Activated T-cell treated with anti-CD3 and anti-CD28 coated beads, Interleukin-2, amount 50 U/mL, for 4 hours (primary cell): ENCODE measurements around the gene MEIOSIN. TPM values are rescaled to one million over a fixed set of nuclear protein-coding genes. Genes with fewer than 3 reads are reported as not detected.
A peak's percentile ranks its signal among the peaks of the same experiment; 100 is the strongest.

Experiments used
- ATAC-seq, 2 donors: fragments of 200-7000 bp; cut with Tn5 transposase; one replicate each; pipeline ENCODE4 v1.10.0; 2021
- DNase-seq: peaks from one replicate; pipeline ENCODE4 v3.0.0-alpha.2; 2020
- H3K27me3 Mint-ChIP-seq: one replicate; pipeline ENCODE4 v1.8.0; 2021; ENCODE audit warnings: low read depth, mixed read lengths
- H3K36me3 Mint-ChIP-seq: one replicate; pipeline ENCODE4 v1.8.0; 2022; ENCODE audit warnings: mixed read lengths; ENCODE audit not compliant: insufficient read depth
- H3K4me1 Mint-ChIP-seq: one replicate; pipeline ENCODE4 v1.8.0; 2021; ENCODE audit warnings: low read depth, mixed read lengths
- H3K4me3 Mint-ChIP-seq: one replicate; pipeline ENCODE4 v1.8.0; 2021; ENCODE audit warnings: mild to moderate bottlenecking, moderate library complexity, mixed read lengths
- H3K9me3 Mint-ChIP-seq: one replicate; pipeline ENCODE4 v1.8.0; 2021; ENCODE audit warnings: mixed read lengths
- total RNA-seq, 3 donors: library from RNA; stranded (reverse); gene quantifications; one replicate each; pipeline ENCODE4 v1.2.1, GENCODE V29; 2021

Gene MEIOSIN
- total RNA-seq, 3 donors from 2014 or later: not detected

DNA sequence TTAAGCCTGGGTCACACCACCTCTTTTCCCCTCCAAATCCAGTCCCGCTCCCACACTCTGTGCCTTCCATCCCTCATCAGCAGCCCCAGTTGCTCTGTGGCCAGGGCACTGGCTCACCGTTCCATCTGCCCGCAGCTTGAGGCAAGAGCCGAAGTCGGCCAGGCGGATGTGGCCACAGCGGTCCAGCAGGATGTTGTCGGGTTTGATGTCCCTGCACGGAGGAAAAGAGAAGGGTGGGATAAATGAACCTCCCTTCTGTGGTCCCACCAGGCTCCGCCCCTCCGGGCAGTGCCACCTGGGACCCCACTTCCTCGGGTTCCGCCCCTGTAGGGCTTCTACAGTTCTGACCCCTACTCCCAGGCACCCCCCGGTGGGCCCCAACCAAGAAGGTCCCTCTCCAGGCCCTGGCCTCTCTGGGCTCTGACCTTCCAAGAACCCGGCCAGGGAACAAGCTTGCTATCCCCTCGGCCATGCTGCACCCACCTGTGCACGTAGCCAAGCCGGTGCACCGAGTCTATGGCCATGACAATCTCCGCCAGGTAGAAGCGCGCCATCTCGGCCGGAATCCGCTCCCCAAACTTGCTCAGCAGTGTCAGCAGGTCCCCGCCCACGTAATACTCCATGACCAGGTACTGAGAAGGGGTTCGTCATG is 44.9 kb downstream of the MEIOSIN start:
- no peak for ATAC-seq
- Mint-ChIP-seq H3K9me3 (no peaks in the 10 kb centered on the region), H3K4me3 (no peak overlapping the region), H3K27me3 (peaks cover 33% of the 10 kb centered on the region), H3K36me3 (peaks cover 7% of the 10 kb centered on the region), H3K4me1 (peaks cover 17% of the 10 kb centered on the region)
- DNase-seq: no peak

DNA sequence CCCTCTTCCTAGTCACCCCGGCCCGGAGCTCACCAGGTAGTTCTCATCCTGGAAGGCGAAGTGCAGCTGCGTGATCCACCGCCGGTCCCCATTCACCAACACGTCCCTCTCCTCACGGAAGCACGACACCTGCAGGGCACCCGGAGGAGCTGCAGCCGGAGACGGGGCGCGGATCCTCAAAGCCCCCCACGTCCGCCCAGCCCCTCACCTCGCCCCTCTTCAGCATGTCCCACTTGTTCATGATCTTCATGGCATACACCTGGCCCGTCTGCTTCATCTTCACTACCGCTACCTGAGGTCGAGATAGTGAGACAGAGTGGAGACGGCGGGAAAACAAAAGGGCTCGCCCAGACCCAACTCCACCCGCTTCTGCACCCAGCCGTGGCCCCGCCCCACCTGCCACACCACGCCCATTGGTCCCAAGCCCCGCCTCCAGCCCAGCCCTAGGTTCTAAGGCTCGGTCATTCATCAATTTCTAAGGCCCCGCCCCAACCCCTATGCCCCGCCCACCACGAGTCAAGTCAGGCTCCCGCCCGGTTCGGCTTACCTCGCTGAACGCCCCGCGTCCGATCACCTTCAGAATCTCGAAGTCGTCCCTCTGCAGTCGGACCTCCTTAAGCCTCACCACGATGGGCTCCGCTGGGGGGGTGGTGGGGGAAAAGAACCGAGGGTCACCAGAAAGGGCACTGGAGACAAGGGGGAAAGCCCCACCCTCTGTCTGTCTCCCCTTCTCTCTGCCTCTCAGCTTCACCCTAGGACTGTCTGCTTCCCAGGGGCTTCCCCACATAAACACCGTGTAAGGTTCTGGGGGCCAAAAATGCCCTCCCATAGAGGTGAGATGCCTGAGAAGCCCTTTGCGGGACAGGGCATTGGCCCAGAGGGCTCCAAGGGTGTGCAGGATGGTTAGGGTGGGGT is 46.2 kb downstream of the MEIOSIN start:
- Mint-ChIP-seq H3K4me1 (peaks cover 17% of the 10 kb centered on the region), H3K27me3 (peaks cover 35% of the 10 kb centered on the region), H3K9me3 (no peaks in the 10 kb centered on the region), H3K4me3 (peak overlapping the region; percentile 73), H3K36me3 (peaks cover 10% of the 10 kb centered on the region)
- DNase-seq: peak; percentile 81
- ATAC-seq: peak; percentile 96 to 98

DNA sequence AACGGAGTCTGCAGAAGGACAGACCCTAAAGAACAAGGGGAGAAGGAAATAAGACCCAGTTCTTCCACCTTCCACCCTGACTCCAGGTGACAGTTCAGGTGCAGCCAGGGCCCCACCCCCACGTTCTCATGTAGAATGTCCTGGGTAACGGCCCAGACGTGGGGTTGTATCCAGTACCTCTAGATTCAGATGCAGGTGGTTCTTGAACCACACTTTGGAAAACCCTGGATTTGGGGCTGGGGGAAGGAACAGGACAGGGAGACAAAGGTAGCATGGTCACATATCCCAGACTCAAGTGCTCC is 46.9 kb downstream of the MEIOSIN start:
- H3K9me3 Mint-ChIP-seq: no peaks in the 10 kb centered on the region
- no peak for ATAC-seq
- H3K4me1 Mint-ChIP-seq: peaks cover 17% of the 10 kb centered on the region
- peaks cover 35% of the 10 kb centered on the region for H3K27me3 Mint-ChIP-seq
- peaks cover 11% of the 10 kb centered on the region for H3K36me3 Mint-ChIP-seq
- no peak overlapping the region for H3K4me3 Mint-ChIP-seq
- DNase-seq: no peak

GRCh38 chr19:45780448-45781213 is 47.4 kb downstream of the MEIOSIN start:
- Mint-ChIP-seq H3K9me3 (no peaks in the 10 kb centered on the region), H3K4me1 (peaks cover 17% of the 10 kb centered on the region), H3K4me3 (no peak overlapping the region), H3K36me3 (peaks cover 14% of the 10 kb centered on the region), H3K27me3 (peaks cover 35% of the 10 kb centered on the region)
- no peak for ATAC-seq
- no peak for DNase-seq

DNA sequence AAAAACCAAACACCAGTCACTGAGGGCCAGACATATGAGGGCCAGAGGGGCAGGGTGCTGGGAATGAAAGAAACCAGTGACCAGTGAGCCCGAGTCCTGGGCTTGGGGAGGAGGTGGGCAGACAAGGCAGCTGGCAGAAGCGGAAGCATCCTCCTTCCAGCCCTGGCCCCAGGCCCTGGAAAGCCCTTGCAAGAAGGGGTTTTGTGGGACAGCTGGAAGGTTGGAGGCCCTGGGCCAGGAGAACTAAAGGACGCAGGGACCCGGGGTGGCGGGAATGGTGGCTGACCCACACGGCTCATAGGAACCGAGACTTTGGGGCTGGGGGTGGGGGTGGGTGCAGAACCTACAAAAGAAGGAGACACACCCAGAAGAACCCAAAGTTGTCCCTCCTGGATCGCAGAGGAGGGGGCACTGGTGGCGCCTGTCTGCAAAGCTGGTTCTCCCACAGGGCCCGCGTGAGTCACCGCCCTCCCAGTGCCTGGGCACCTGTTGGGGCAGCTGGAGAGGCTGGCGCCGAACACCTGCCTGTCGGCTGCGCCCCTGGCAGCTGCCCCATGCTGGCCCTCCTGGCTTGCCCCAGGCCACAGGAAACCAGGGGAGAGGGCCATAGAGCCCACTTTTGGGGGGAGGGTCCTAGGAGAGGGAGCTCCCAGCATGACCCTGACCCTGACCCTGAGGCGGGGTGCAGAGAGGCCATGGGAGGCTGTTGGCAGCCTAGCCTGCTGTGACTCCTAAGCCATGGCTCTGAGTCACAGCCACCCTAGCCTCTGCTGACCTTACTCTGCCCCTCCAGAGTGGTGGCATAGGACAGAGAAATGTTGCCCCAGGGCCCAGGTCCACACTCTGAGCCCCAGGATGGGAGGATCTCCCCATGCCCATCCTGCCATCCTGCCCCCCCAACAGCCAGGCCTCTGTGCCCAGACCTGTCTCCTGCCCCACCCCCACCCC is 48.2 kb downstream of the MEIOSIN start:
- Mint-ChIP-seq H3K4me1 (peaks cover 17% of the 10 kb centered on the region), H3K4me3 (no peak overlapping the region), H3K27me3 (peaks cover 35% of the 10 kb centered on the region), H3K36me3 (peaks cover 17% of the 10 kb centered on the region), H3K9me3 (no peaks in the 10 kb centered on the region)
- no peak for DNase-seq
- no peak for ATAC-seq

DNA sequence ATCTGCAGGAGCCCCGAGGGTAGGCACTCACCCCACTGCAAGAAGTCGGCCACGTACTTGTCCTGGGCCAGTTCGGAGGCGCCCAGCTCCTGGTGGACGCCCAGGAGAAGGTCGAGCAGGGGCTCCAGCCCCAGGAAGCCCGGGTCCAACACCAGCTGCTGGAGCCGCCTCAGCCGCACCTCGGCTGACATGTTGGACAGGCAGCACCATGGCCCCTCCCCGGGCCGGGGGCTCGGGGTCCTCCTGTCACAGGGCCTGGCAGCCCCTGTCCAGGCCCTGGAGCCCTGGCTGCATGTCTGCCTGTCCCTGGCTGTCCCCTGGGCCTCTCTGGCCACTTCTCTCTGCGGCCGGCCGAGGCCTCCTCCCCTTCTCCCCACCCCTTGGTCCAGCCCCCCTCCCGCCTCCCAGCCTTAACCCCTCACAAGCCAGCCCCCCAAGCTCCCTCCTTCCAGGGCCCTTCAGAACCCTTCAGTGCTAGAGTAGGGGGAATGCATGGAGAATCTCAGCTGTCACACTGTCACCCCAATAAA is 49.0 kb downstream of the MEIOSIN start, which contains the start of gene DMPK:
Gene DMPK (minus strand): TSS at position 329 of the 530 bp plus-strand sequence. CDS start 138 bp downstream, at position 191.
- Mint-ChIP-seq H3K4me1 (peaks cover 17% of the 10 kb centered on the region), H3K4me3 (no peak within 1 kb of the TSS), H3K27me3 (peaks cover 32% of the 10 kb centered on the region), H3K9me3 (no peaks in the 10 kb centered on the region), H3K36me3 (peaks cover 17% of the 10 kb centered on the region)
- ATAC-seq (no peak), DNase-seq (no peak)

DNA sequence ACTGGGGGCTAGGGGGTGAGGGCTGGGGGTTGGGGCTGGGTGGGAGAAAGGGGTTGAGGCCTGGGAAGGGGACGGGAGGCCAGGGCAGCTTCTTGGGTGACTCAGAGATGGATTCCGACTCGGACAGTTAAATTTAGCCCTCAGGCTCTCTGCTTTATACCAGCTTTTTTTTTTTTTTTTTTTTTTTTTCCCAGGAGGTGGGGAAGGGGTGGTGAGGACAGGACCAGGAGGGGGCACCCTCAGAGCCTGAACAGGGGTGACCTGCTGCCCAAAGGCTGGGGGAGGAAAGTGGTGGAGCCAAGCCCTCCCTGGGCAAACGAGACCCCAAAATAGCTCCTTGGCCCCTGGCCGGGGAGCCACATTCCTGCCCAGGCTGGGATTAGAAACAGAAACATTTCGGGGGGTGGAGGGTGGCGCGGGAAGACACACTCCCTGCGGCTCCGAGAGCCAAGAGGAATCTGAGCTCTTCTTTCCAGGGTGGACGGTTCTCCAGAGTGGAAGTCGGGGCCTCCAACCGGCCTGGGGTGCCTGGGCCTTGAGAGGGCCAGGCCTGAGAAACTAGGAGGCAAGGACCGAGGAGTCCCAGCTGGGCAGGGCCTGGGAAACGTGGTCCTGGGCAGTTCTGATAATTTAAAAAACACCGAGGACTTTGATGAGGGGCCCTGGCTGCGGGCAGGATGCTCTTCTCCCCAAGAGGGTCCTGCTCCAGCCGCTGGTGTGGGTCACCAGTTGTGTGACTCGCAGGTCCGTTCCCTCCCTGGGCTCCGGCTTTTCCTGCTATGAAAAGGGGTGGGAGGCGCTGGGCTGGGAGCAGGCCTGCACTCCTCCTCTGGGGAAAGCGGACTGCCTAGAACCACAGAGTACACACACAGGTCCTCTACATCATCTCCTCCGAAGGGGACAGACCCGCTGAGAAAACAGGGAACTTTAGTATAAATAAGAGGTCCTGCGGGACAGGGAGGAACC is 49.9 kb downstream of the MEIOSIN start:
- no peaks in the 10 kb centered on the region for H3K9me3 Mint-ChIP-seq
- no peak for ATAC-seq
- H3K4me1 Mint-ChIP-seq: peaks cover 17% of the 10 kb centered on the region

DNA sequence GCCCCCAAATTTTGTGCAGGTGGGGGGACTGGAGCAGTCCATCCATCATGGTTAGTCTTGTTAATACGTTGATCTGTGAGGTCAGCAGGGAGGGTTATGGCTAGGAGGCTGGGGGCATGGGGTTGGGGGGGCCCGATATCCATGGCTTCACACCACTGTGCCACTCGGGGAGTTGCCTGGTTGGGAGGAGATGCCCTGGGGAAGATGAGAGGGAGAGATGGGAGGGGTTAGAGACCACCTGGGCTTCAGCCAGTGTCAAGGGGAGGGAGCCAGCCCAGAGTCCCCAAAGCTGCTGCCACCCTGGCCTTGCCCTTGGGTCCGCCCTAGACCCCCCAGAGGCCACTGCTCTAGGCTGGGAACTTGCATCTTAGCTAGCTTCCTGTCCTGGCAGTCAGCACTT is 50.9 kb downstream of the MEIOSIN start:
- DNase-seq: no peak
- no peak overlapping the region for H3K4me3 Mint-ChIP-seq
- peaks cover 29% of the 10 kb centered on the region for H3K36me3 Mint-ChIP-seq
- H3K27me3 Mint-ChIP-seq: peaks cover 22% of the 10 kb centered on the region
- H3K9me3 Mint-ChIP-seq: no peaks in the 10 kb centered on the region
- ATAC-seq: no peak
- peaks cover 8% of the 10 kb centered on the region for H3K4me1 Mint-ChIP-seq

More for the DNA sequence above, 49.9 kb downstream of the MEIOSIN start:
- Mint-ChIP-seq H3K4me3 (no peak overlapping the region), H3K27me3 (peaks cover 27% of the 10 kb centered on the region), H3K36me3 (peaks cover 21% of the 10 kb centered on the region)
- no peak for DNase-seq

- H3K4me3 Mint-ChIP-seq: no peak overlapping the region
- ATAC-seq (no peak), DNase-seq (no peak)
- H3K27me3 Mint-ChIP-seq: peaks cover 12% of the 10 kb centered on the region
- H3K9me3 Mint-ChIP-seq: no peaks in the 10 kb centered on the region
- no peaks in the 10 kb centered on the region for H3K4me1 Mint-ChIP-seq
- H3K36me3 Mint-ChIP-seq: peaks cover 31% of the 10 kb centered on the region
Observed at GRCh38 chr19:45785097-45785496, 51.9 kb downstream of the MEIOSIN start.

DNA sequence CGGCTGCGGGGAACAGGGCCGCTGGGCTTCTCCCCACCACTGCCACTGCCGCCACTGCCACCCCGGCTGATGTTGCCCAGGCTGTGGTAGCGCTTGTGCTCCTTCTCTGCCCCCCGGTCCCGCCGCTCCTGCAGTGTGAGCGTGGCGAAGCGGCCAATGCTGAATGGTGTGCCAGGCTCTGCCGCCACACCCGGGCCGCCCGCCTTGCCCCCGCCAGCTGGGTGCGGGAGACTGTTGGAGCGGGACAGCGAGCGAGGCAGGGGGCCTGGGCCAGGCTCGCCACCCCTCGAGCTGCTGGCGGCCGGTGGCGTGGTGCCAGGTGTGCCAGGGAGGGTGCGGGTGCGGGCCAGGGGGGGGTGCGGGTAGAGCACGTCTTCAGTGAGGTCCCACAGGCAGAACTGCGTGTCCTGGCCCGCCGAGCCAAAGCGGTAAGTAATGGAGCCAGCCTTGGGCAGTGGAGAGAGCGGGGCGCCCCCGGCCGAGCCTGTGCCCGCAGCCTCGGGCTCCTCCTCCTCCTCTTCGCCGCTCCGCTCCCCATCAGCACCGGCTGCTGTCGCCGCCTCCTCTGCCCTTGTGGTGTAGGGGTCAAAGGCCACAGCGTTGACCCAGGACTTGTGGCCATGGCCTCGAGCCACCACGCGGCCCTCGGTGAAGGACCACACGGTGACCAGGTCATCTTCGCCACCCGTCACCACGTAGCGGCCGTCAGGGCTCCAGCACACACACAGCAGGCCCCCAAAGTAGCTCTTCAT is 52.7 kb downstream of the MEIOSIN start:
- H3K4me1 Mint-ChIP-seq: peaks cover 6% of the 10 kb centered on the region
- H3K27me3 Mint-ChIP-seq: peaks cover 6% of the 10 kb centered on the region
- DNase-seq (no peak), ATAC-seq (no peak)
- H3K4me3 Mint-ChIP-seq: no peak overlapping the region
- H3K36me3 Mint-ChIP-seq: peaks cover 33% of the 10 kb centered on the region
- no peaks in the 10 kb centered on the region for H3K9me3 Mint-ChIP-seq

- no peaks in the 10 kb centered on the region for H3K9me3 Mint-ChIP-seq
- peaks cover 3% of the 10 kb centered on the region for H3K27me3 Mint-ChIP-seq
- peaks cover 12% of the 10 kb centered on the region for H3K4me1 Mint-ChIP-seq
- no peak for DNase-seq
- H3K4me3 Mint-ChIP-seq: no peak overlapping the region
- no peak for ATAC-seq
- peaks cover 33% of the 10 kb centered on the region for H3K36me3 Mint-ChIP-seq
Observed at GRCh38 chr19:45786533-45786894, 53.3 kb downstream of the MEIOSIN start.
